HepG2 (cell line): ENCODE measurements around the gene CAPN12. TPM values are rescaled to one million over a fixed set of nuclear protein-coding genes. Genes with fewer than 3 reads are reported as not detected.
A peak's percentile ranks its signal among the peaks of the same experiment; 100 is the strongest.

Experiments
- ATAC-seq: fragments of 200-7000 bp; cut with Tn5 transposase; 3 replicates; pipeline ENCODE4 v1.9.1; 2020; ENCODE audit warnings: mild to moderate bottlenecking, moderate library complexity
- BruUV-seq: library from RNA; stranded (reverse); fragments of 400-500 nt; replicated peaks from 2 replicates; lab custom pipeline; 2021; lab: Mats Ljungman, UMichigan
- CTCF ChIA-PET: fragments of 300-600 bp; formaldehyde crosslinking; extraction: SDS; loops from one replicate; lab custom pipeline; 2021; ENCODE audit warnings: low total read pairs, inconsistent platforms, low intra/inter-chr PET ratio; lab: Yijun Ruan, JAX
- POLR2A ChIA-PET: fragments of 350-600 bp; sonication (Branson Sonifier 250); formaldehyde crosslinking; loops from one replicate; lab custom pipeline; 2020; ENCODE audit warnings: antibody characterized with exemption, inconsistent platforms; lab: Yijun Ruan, JAX
- DNase-seq: peaks from one replicate; pipeline ENCODE4 v3.0.0-alpha.2; 2015; ENCODE audit warnings: low spot score
- FAIRE-seq: peaks from 3 replicates; lab custom pipeline; 2011; peaks lifted over from hg19 to GRCh38; lab: Jason Lieb, UNC
- H2AFZ ChIP-seq: one replicate; pipeline ENCODE4 v1.6.1; 2011; ENCODE audit warnings: low read length, inconsistent platforms
- H3K27ac ChIP-seq: fragments of 300-600 bp; 3 replicates; pipeline ENCODE4 v1.8.0; 2011; ENCODE audit warnings: mixed run types, mild to moderate bottlenecking, mixed read lengths, low read length, inconsistent platforms; ENCODE audit not compliant: insufficient read depth; ENCODE audit errors: extremely low read length
- H3K27me3 ChIP-seq, 2 experiments: fragments of 200-600 bp in 1 of 2; 2 replicates in 1 of 2; 3 replicates in 1 of 2; pipeline versions ENCODE4 v1.6.0 to v1.8.0; 2011; ENCODE audit warnings: low read length in 2 of 2, mild to moderate bottlenecking in 2 of 2, moderate library complexity in 2 of 2, inconsistent platforms in 1 of 2; ENCODE audit not compliant: insufficient read depth in 2 of 2, control insufficient read depth in 1 of 2
- H3K36me3 ChIP-seq, 2 experiments: fragments of 200-600 bp in 1 of 2; replicated peaks in 1 of 2; 2 replicates in 1 of 2; 3 replicates in 1 of 2; pipeline versions ENCODE4 v1.5.1 to v1.8.0; 2011; ENCODE audit warnings: low read length in 2 of 2, inconsistent platforms in 1 of 2; ENCODE audit not compliant: insufficient read depth in 2 of 2, control insufficient read depth in 1 of 2
- H3K4me1 ChIP-seq: 2 replicates; pipeline ENCODE4 v1.5.1; 2012; ENCODE audit warnings: low read length, inconsistent platforms; ENCODE audit not compliant: insufficient read depth
- H3K4me2 ChIP-seq: 2 replicates; pipeline ENCODE4 v1.6.0; 2011; ENCODE audit warnings: low read depth, low read length, inconsistent platforms
- H3K4me3 ChIP-seq, 3 experiments: fragments of 200-600 bp in 1 of 3; sonication (generic), shearing (Covaris generic) in 1 of 3; replicated peaks in 1 of 3; 2 replicates each; pipeline ENCODE4 v1.5.1; 2011 to 2016; ENCODE audit warnings: low read length in 3 of 3, inconsistent platforms in 2 of 3, low read depth in 2 of 3, mild to moderate bottlenecking in 2 of 3, control low read depth in 1 of 3, mixed read lengths in 1 of 3; ENCODE audit not compliant: insufficient read depth in 1 of 3
- H3K79me2 ChIP-seq: one replicate; pipeline ENCODE4 v1.6.1; 2011; ENCODE audit warnings: low read length, inconsistent platforms; ENCODE audit not compliant: insufficient read depth
- H3K9ac ChIP-seq: 2 replicates; pipeline ENCODE4 v1.6.0; 2011; ENCODE audit warnings: mild to moderate bottlenecking, low read depth, low read length, inconsistent platforms; ENCODE audit not compliant: insufficient read depth
- H3K9me3 ChIP-seq: 2 replicates; pipeline ENCODE4 v1.5.1; 2012; ENCODE audit warnings: mild to moderate bottlenecking, low read length
- H4K20me1 ChIP-seq: 2 replicates; pipeline ENCODE4 v1.6.0; 2011; ENCODE audit warnings: inconsistent platforms, mild to moderate bottlenecking, low read length, moderate library complexity; ENCODE audit not compliant: insufficient read depth
- CBX5 ChIP-seq: sonication (generic); formaldehyde crosslinking; IDR thresholded peaks from 2 replicates; pipeline ENCODE4 v1.4.0; 2020; ENCODE audit warnings: missing genetic modification reagents, borderline replicate concordance
- HINFP ChIP-seq: sonication (generic); formaldehyde crosslinking; IDR thresholded peaks from 2 replicates; pipeline ENCODE4 v1.4.0; 2020; ENCODE audit warnings: low read depth, mild to moderate bottlenecking, missing genetic modification reagents
- MZF1 ChIP-seq: sonication (generic); formaldehyde crosslinking; IDR thresholded peaks from 2 replicates; pipeline ENCODE4 v1.8.1; 2023; ENCODE audit warnings: mild to moderate bottlenecking, missing genetic modification reagents, borderline replicate concordance
- PAWR ChIP-seq: sonication (generic); formaldehyde crosslinking; IDR thresholded peaks from 2 replicates; pipeline ENCODE4 v1.4.0; 2020; ENCODE audit warnings: missing genetic modification reagents, mild to moderate bottlenecking, borderline replicate concordance
- PCBP2 ChIP-seq: fragments of 200-400 bp; formaldehyde crosslinking; optimal IDR thresholded peaks from 2 replicates; pipeline ENCODE3; 2018; ENCODE audit warnings: low read length, low read depth; ENCODE audit not compliant: poor library complexity, severe bottlenecking
- RBAK ChIP-seq: sonication (generic); formaldehyde crosslinking; IDR thresholded peaks from 2 replicates; pipeline ENCODE4 v1.5.1; 2020; ENCODE audit warnings: mild to moderate bottlenecking, missing genetic modification reagents
- RFXAP ChIP-seq: sonication (generic); formaldehyde crosslinking; IDR thresholded peaks from 2 replicates; pipeline ENCODE4 v1.4.0; 2020; ENCODE audit warnings: missing genetic modification reagents, borderline replicate concordance
- SMYD3 ChIP-seq: sonication (generic); formaldehyde crosslinking; IDR thresholded peaks from 2 replicates; pipeline ENCODE4 v1.8.1; 2023; ENCODE audit warnings: mild to moderate bottlenecking, missing genetic modification reagents
- ZC3H4 ChIP-seq: sonication (generic); formaldehyde crosslinking; IDR thresholded peaks from 2 replicates; pipeline ENCODE4 v1.4.0; 2020; ENCODE audit warnings: missing genetic modification reagents, borderline replicate concordance
- ZNF296 ChIP-seq: sonication (generic); formaldehyde crosslinking; conservative IDR thresholded peaks from 2 replicates; pipeline ENCODE4 v1.5.0; 2020; ENCODE audit warnings: mild to moderate bottlenecking, missing genetic modification reagents
- WGBS: methylation state at CpG from one replicate; pipeline ENCODE4 v1.1.6; 2017; ENCODE audit warnings: low lambda C conversion rate; 5-methylcytosine and 5-hydroxymethylcytosine counted together
- in situ Hi-C: cut with HindIII; loops from 2 replicates; pipeline ENCODE4 v1.10.0; 2017; ENCODE audit warnings: low pct_unique_long_range_greater_than_20kb; ENCODE audit not compliant: extremely low pct_ligation_motif_present
- intact Hi-C: fragments of 100-400 bp; cut with micrococcal nuclease; formaldehyde crosslinking; loops from one replicate; pipeline ENCODE4 v1.10.0; 2022; ENCODE audit not compliant: unreplicated experiment
- polyA plus RNA-seq, 8 experiments: library from polyadenylated mRNA; depleted of rRNA in 3 of 8; stranded (reverse) in 7 of 8; unstranded in 1 of 8; fragments of >200 nt; fragmentation: Illumina TruSeq in 4 of 8; extraction: Trizol in 4 of 8; gene quantifications; 2 replicates each; pipeline versions ENCODE4 v1.2.1 to v1.2.3, GENCODE V29; 2011 to 2016; ENCODE audit warnings: low read depth in 4 of 8, missing spikeins in 1 of 8, mixed read lengths in 1 of 8; ENCODE audit not compliant: insufficient read depth in 1 of 8
- total RNA-seq, 5 experiments: library from RNA; depleted of rRNA; stranded (reverse); fragments of >200 nt; fragmentation: Illumina TruSeq; extraction: Trizol; gene quantifications; 2 replicates each; pipeline ENCODE4 v1.2.3, GENCODE V29; 2016; ENCODE audit warnings: low read depth in 1 of 5

The CAPN12 gene
- total and polyA plus RNA-seq, 2 of the 13 experiments (the other 11 are each of a cell fraction or from before 2014, with no cell fraction given) = 1.6 to 13.6 TPM

GRCh38 chr19:38742906-38743305 lies 1.4 kb downstream of the CAPN12 start:
- Histone ChIP-seq H3K27me3 (no peaks in the 10 kb centered on the region), H3K4me3 (no peak overlapping the region), H3K27ac (no peak overlapping the region), H2AFZ (no peak overlapping the region), H4K20me1 (no peaks in the 10 kb centered on the region), H3K4me2 (peak overlapping the region; percentile 15; the same call in 1 of the 2 replicates), H3K36me3 (no peaks in the 10 kb centered on the region), H3K9me3 (no peaks in the 10 kb centered on the region), H3K4me1 (peaks cover 38% of the 10 kb centered on the region), H3K9ac (peak overlapping the region; percentile 39; the same call in 1 of the 2 replicates), H3K79me2 (no peaks in the 10 kb centered on the region)
- POLR2A ChIA-PET = no interaction called here
- WGBS = 82% methylated on average over 5 of the region's 6 CpGs
- intact Hi-C loops = no loop called here
- BruUV-seq = no TSS peak
- no peak; the same call in 2 of the 3 replicates for ATAC-seq
- CTCF ChIA-PET = no interaction called here
- in situ Hi-C loops = loop anchor here (5.0 to 25.0 kb wide), 2 partner anchors 89 to 169 kb away; partner anchors contain the start of genes CCER2 and ECH1
- no peak for TF ChIP-seq SMYD3 (CRISPR knock-in tag)
- no peak for TF ChIP-seq RBAK (CRISPR knock-in tag)
- no peak for TF ChIP-seq CBX5
- TF ChIP-seq PCBP2 = no peak
- TF ChIP-seq ZC3H4 (CRISPR knock-in tag) = no peak
- no peak for TF ChIP-seq RFXAP
- TF ChIP-seq PAWR (CRISPR knock-in tag) = no peak
- TF ChIP-seq ZNF296 (CRISPR knock-in tag) = no peak
- no peak for TF ChIP-seq MZF1
- TF ChIP-seq HINFP (CRISPR knock-in tag) = no peak
- FAIRE-seq = no peak
- no peak for DNase-seq
